HG02870 (cell line): ENCODE data around the gene PTPRN2.

Experiments
- ATAC-seq: cut with Tn5 transposase; IDR thresholded peaks from one replicate; pipeline ENCODE4 v1.9.1; 2021; ENCODE audit warnings: mild to moderate bottlenecking, moderate library complexity; ENCODE audit not compliant: unreplicated experiment

PTPRN2 gene

GRCh38 chr7:158329686-158330085, 257.9 kb downstream of the PTPRN2 start:
- no peak for ATAC-seq

GRCh38 chr7:158329014-158329610, 258.5 kb downstream of the PTPRN2 start:
- ATAC-seq = no peak

GRCh38 chr7:158328376-158329013, 259.1 kb downstream of the PTPRN2 start:
- ATAC-seq = no peak

GRCh38 chr7:158327571-158328180, 259.9 kb downstream of the PTPRN2 start:
- no peak for ATAC-seq

- ATAC-seq = no peak
Measured at GRCh38 chr7:158327012-158327411, 260.6 kb downstream of the PTPRN2 start.

- ATAC-seq = no peak
Measured at GRCh38 chr7:158325530-158326381, 261.9 kb downstream of the PTPRN2 start.

- no peak for ATAC-seq
Measured at GRCh38 chr7:158324397-158325360, 262.9 kb downstream of the PTPRN2 start.

- no peak for ATAC-seq
Measured at GRCh38 chr7:158323741-158324396, 263.8 kb downstream of the PTPRN2 start.

GRCh38 chr7:158322616-158323530, 264.8 kb downstream of the PTPRN2 start:
- no peak for ATAC-seq

GRCh38 chr7:158321936-158322615, 265.5 kb downstream of the PTPRN2 start:
- no peak for ATAC-seq

GRCh38 chr7:158321056-158321700, 266.4 kb downstream of the PTPRN2 start:
- no peak for ATAC-seq

- ATAC-seq = no peak
Measured at GRCh38 chr7:158320328-158320727, 267.3 kb downstream of the PTPRN2 start.

- no peak for ATAC-seq
Measured at GRCh38 chr7:158318511-158318913, 269.1 kb downstream of the PTPRN2 start.

- ATAC-seq = no peak
Measured at GRCh38 chr7:158317238-158318205, 270.1 kb downstream of the PTPRN2 start.

GRCh38 chr7:158316466-158317031, 271.1 kb downstream of the PTPRN2 start:
- no peak for ATAC-seq

GRCh38 chr7:158315881-158316280, 271.7 kb downstream of the PTPRN2 start:
- ATAC-seq = no peak
